Adrenal gland (tissue), 5 donors: ENCODE measurements around the gene HAUS2.

Experiments used
- CTCF ChIP-seq, 6 experiments: fragments of 450-650 bp in 4 of 6; fragments of 200-600 bp in 2 of 6; sonication (generic) in 1 of 6; IDR thresholded peaks; 1 replicate in 5 of 6; 2 replicates in 1 of 6; pipeline versions ENCODE4 v1.5.1 to v1.8.0; 2016 to 2021; ENCODE audit warnings: antibody characterized with exemption in 6 of 6, mild to moderate bottlenecking in 2 of 6, moderate library complexity in 1 of 6
- POLR2A ChIP-seq, 2 donors: fragments of 450-650 bp; IDR thresholded peaks; one replicate each; pipeline ENCODE4 v1.6.1; 2017; ENCODE audit warnings: antibody characterized with exemption in 2 of 2, mild to moderate bottlenecking in 2 of 2, moderate library complexity in 1 of 2
- donor health status: DM: no; HTN: no; CAD: no.

DNA sequence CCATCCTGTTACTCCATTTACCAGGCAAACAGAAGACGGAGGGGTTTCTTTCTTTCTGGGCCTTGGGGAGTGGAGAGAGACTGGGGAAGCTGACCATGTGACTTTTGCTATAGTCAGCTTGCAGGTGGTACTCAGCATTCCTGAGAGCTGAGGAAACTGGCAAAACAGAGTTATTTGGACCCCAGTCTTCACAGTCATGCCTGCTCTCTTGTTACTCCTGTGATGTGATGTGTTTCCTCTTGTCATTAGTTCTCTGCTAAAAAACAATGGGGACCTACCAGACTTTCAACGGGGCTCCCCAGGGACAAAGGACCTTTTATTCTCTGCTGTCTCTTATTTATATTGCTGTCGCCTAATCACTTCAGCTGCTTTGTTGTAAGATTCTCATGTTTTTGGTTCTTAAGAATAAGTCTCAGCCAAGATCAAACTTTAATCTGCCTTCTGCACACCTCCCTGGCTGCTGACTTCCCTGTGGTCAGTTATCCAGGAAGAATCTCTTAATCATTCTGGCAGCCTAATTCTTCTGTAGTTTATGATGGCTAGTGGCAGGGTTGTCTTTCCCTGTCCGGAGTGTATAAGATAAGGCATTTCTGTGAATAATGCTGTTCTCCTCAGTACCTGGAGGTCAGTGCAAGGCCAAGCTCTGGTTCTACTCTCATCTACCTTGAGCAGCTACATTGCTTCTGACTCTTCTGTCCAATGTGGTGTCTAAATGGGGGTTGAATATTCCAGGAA, 35.6 kb downstream of the HAUS2 start:
- TF ChIP-seq CTCF (IDR thresholded peaks at IDR 0.05) (no peak), POLR2A (IDR thresholded peaks at IDR 0.05) (no peak)
